ENCODE data around the gene EPG5.

- TF ChIP-seq CTCF (conservative IDR thresholded peaks at IDR 0.05; ENCODE audit: low read depth, low read length) (no peak), POLR2A (IDR thresholded peaks at IDR 0.05; ENCODE audit: low read depth, low read length) (no peak), CEBPB (IDR thresholded peaks at IDR 0.05; ENCODE audit: low read depth, low read length) (no peak)
- TF ChIP-seq, protein P1, sequence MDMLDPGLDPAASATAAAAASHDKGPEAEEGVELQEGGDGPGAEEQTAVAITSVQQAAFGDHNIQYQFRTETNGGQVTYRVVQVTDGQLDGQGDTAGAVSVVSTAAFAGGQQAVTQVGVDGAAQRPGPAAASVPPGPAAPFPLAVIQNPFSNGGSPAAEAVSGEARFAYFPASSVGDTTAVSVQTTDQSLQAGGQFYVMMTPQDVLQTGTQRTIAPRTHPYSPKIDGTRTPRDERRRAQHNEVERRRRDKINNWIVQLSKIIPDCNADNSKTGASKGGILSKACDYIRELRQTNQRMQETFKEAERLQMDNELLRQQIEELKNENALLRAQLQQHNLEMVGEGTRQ (IDR thresholded peaks at IDR 0.05; ENCODE audit: low read depth, low read length) = no peak
Measured at GRCh38 chr18:45838302-45839070, 128.6 kb downstream of the EPG5 start.

All from IMR-90 (cell line).